KOPT-K1 (cell line): ENCODE measurements around the gene SCRT2.
"Not testable (repeated sequence)": the region's sequence is repeated elsewhere in the genome, so short reads cannot be mapped to it uniquely, and the experiment has no call there.

ENCODE experiments used
- H3K27ac ChIP-seq: fragments of 200-600 bp; sonication (generic); 2 replicates; pipeline ENCODE4 v1.5.1; 2016; ENCODE audit warnings: antibody characterized with exemption, mild to moderate bottlenecking, low read depth, low read length; ENCODE audit not compliant: poor library complexity, severe bottlenecking
- H3K36me3 ChIP-seq: fragments of 200-600 bp; sonication (generic); 2 replicates; pipeline ENCODE4 v1.5.1; 2017; ENCODE audit warnings: antibody characterized with exemption, mild to moderate bottlenecking, low read length, moderate library complexity; ENCODE audit not compliant: insufficient read depth
- H3K9me3 ChIP-seq: fragments of 200-600 bp; sonication (generic); 2 replicates; pipeline ENCODE4 v1.5.1; 2017; ENCODE audit warnings: antibody characterized with exemption, low read length, mild to moderate bottlenecking; ENCODE audit not compliant: insufficient read depth, poor library complexity, severe bottlenecking

SCRT2 gene

GRCh38 chr20:675453-676314 lies at the start of gene SCRT2:
SCRT2 (minus strand) TSS chr20:675802; CDS start chr20:675601, 201 bp downstream.
- Histone ChIP-seq H3K36me3 (no peaks in the 10 kb centered on the region), H3K27ac (no peak within 1 kb of the TSS), H3K9me3 (peaks cover 3% of the 10 kb centered on the region)

DNA sequence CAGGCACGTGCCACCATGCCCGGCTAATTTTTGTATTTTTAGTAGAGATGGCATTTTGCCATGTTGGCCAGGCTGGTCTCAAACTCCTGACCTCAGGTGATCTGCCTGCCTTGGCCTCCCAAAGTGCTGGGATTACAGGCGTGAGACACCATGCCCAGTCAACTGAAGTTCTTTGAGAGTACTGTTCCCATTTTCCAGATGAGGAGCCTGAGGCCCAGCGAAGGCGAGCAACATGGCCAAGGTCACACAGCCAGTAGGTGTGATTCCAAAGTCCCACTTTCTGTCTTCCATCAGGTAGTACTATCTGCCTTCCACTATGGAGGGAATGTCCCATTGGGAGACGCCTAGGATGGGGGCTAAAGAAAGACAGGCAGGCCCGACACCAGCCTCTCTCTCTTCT lies 49.2 kb upstream of the SCRT2 start:
- H3K27ac ChIP-seq, H3K36me3 ChIP-seq, H3K9me3 ChIP-seq: not testable (repeated sequence)

DNA sequence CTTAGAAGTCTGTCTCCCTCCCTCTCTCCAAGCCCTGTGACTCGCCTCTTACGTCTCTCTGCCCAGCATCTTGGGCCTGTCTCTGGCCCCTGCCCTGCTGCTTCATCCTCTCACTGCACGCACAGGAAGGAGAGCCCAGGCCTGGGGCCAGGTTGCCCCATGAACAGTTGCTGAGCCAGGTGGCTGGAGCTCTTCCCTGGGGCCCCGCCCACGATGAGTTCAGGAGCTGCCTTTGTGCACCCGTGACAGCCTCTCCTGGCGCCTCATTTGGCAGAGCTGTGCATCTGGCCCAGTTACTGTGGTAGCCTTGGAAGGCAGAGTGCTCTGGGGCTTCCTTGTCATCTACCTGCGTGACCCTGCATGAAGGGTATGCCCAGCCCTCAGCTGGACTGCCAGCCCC lies 48.2 kb upstream of the SCRT2 start:
- Histone ChIP-seq H3K9me3 (no peaks in the 10 kb centered on the region), H3K27ac (no peak overlapping the region), H3K36me3 (no peaks in the 10 kb centered on the region)

DNA sequence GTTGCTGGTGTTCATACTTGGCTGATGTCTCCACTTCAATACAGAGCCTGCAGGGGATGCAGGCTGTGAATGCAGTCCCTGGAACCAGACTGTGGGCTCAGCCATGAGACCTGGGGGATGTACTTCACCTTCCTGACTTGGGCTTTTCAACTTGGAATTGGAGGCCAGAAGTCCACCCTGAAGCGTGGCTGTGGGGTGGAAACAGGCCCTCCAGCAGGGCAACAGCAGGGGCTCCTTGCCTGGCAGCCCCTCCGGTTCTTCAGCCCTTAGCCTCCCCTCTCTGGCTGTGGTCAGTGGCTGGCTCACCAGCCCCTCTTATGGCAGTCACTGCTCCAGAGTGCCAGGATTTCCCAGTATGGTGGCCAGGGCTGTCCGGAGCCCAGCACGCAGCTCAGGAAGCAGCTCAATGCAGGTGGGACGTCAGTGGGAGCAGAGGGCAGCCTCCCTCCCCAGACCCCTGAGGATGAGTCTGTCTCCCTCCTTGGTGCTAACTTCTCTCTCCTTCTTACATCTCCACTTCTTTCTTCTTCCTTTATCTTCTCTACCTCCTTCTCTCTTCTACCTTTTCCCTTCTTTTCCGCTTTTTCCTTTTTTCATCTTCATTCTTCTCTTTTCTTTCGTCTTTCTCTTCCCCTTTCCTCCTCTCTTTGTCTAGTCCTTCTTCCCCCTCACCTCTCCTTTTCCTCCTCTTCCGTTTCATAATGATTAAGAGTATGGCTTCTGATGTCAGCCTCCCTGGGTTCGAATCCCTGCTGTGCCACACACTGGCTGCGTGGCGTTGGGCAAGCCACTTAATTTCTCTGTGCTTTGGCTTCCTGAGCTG lies 47.4 kb upstream of the SCRT2 start:
- H3K27ac ChIP-seq: no peak overlapping the region
- H3K36me3 ChIP-seq: no peaks in the 10 kb centered on the region
- H3K9me3 ChIP-seq: no peaks in the 10 kb centered on the region

- Histone ChIP-seq H3K36me3 (no peaks in the 10 kb centered on the region), H3K27ac (no peak overlapping the region), H3K9me3 (no peaks in the 10 kb centered on the region)
Observed at GRCh38 chr20:721876-722275, 46.3 kb upstream of the SCRT2 start.

- Histone ChIP-seq H3K9me3 (peaks cover 7% of the 10 kb centered on the region), H3K27ac (no peak overlapping the region), H3K36me3 (no peaks in the 10 kb centered on the region)
Observed at GRCh38 chr20:719816-720215, 44.2 kb upstream of the SCRT2 start.

DNA sequence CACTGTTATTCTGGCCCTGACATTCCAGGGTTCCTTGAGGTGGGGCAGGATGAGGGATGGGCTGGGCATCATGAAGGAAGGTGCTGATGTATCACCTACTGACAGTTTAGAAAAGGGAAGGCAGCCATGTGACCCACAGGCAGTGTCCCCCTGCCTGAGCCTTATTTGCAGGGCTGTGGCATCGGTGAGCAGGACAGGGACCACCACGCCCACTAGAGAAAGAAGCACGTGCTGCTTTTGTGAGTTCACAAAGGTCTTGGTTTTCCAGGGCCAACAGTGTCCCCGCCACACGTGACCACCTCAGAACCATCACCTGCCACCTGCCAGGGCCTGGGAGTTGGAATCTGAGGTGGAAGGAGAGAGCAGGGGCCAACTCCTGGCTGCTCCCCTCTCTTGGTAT lies 43.5 kb upstream of the SCRT2 start:
- Histone ChIP-seq H3K9me3 (peaks cover 15% of the 10 kb centered on the region), H3K27ac (no peak overlapping the region), H3K36me3 (no peaks in the 10 kb centered on the region)

DNA sequence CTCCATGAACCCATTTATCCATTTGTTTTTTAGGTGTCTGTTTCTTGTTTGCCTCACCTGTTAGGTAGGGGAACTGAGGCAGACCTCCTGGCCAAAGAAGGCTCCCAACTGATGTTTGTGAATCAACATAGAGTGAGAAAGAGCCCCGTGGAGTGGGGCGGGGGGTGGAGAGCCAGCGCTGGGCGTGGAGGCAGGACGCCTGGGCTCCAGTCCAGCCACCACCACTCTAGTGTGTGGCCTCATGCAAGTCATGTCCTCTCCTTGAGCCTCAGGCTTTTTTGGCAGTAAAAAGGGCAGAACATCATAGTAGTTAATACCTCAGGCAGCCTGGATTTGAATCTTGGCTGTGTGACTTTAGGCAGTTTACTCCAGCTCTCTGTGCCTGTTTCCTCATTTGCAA lies 42.2 kb upstream of the SCRT2 start:
- Histone ChIP-seq H3K36me3 (no peaks in the 10 kb centered on the region), H3K9me3 (peaks cover 27% of the 10 kb centered on the region), H3K27ac (no peak overlapping the region)

- Histone ChIP-seq H3K27ac (no peak overlapping the region), H3K36me3 (no peaks in the 10 kb centered on the region), H3K9me3 (peaks cover 29% of the 10 kb centered on the region)
Observed at GRCh38 chr20:717271-717670, 41.7 kb upstream of the SCRT2 start.

DNA sequence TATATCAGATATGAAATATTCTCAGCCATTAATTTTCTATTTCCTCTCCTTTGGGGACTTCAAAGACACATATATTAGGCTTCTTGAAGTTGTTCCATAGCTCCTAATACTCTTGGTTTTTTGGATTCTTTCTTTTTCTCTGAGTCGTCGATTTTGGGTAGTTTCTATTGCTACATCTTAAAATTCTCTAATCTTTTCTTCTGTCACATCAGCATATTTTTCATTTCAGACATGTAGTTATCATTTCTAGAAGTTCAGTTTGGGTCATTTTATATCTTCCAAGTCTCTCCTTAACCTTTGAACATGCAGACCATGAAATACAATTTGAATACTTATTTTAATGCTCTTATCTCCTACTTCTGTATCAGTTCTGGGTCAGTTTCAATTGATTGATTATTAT lies 38.9 kb upstream of the SCRT2 start:
- H3K9me3 ChIP-seq: peaks cover 29% of the 10 kb centered on the region
- no peak overlapping the region for H3K27ac ChIP-seq
- H3K36me3 ChIP-seq: no peaks in the 10 kb centered on the region

DNA sequence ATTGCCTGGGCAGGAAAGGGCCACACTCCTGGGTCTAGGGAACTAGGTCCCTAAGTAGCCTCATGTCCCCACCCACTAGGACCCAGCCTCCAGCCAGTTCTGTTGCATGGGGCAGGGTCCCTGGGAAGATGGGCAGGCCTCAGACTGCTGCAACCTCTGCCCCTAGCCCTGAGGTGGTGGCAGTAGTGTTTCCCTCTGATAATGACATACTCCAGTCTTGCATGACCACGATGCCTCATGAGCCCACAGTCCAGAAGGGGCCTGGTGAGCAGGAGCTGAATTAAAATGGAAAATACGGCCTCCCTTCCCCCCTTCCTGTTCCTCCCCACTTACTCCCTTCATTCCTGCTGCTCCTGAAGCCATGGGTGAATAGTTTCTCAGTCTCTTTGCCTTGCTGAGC lies 36.0 kb upstream of the SCRT2 start:
- Histone ChIP-seq H3K9me3 (peaks cover 37% of the 10 kb centered on the region), H3K36me3 (no peaks in the 10 kb centered on the region), H3K27ac (no peak overlapping the region)

DNA sequence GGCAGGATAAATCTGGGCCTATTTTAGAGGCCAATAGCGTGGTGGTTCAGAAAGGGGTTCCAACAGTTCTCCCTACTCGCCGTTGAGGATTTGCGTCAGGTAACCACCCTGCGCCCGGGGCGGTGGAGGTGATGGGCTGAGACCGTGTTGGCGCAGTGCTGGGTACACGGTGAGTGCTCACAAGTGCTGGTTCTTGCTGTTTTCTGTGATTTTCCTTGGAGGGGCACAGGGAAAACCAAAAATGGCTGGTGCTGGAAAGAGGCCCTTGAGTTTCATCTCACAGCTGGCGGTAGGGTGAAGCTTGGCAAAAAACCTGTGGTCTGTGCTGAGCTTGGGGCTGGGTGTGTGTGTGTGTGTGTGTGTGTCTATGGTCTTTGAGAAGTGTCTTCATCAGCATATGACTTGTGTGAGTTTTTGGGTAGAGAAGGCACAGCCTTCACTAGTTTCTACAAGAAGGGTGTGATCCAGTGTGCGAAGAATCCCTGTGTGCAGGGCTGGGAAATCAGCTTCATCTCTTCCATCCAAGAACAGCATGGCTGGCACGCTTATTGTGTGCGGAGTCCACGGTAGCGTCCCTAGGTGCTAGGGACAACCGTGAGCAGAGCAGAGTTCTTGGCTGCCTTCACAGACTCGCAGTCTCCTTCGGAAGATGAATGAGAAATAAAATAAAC lies 35.3 kb upstream of the SCRT2 start:
- Histone ChIP-seq H3K27ac (no peak overlapping the region), H3K9me3 (peaks cover 37% of the 10 kb centered on the region), H3K36me3 (no peaks in the 10 kb centered on the region)

DNA sequence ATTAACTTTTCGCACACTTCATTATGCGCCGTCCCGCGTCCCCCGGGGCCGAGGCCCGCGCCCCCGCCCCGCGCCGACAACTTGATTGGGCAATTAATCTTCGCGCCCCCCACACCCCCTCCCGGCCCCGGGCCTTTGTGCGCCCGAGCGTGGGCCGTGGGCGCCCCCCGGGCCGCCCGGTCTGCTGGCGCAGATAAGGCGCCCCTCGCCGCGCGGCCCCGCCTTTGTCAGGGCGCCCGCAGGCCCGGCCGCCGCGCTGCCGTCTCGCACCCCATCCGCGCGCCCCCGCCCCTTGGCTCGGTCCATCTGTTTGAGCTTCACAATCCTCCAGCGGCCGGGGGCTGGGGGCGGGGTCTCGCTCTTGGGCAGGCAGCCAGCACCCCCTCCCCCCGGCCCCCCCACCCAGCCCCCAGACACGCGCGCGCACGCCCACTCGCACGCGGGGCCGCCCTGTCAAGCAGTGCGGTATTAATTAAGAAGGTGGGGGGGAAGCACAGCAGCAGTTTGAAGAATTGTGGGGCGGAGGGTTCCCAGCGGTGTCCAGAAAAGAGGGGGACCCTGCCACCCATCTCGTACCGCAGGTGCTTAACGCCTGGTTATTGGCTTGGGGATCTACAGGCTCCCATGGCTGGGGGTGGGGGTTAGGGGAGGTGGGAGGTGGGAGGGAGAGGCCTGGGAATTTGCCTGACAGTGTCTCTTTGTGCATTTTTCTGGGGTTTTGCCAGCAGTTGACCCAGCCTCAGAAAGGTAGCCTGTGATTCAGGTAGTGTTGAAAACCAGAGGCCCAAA lies 34.6 kb upstream of the SCRT2 start:
- Histone ChIP-seq H3K9me3 (peaks cover 33% of the 10 kb centered on the region), H3K27ac (no peak overlapping the region), H3K36me3 (no peaks in the 10 kb centered on the region)

GRCh38 chr20:709423-709822 lies 33.8 kb upstream of the SCRT2 start:
- Histone ChIP-seq H3K36me3 (no peaks in the 10 kb centered on the region), H3K27ac (no peak overlapping the region)

More at GRCh38 chr20:709423-709822, 33.8 kb upstream of the SCRT2 start:
- peaks cover 26% of the 10 kb centered on the region for H3K9me3 ChIP-seq
